GM18517 (cell line): Measurements from ENCODE around the gene SOCS6.

Experiments used
- ATAC-seq: cut with Tn5 transposase; IDR thresholded peaks from one replicate; pipeline ENCODE4 v1.9.1; 2021; ENCODE audit warnings: mild to moderate bottlenecking, moderate library complexity; ENCODE audit not compliant: unreplicated experiment

Gene SOCS6

DNA sequence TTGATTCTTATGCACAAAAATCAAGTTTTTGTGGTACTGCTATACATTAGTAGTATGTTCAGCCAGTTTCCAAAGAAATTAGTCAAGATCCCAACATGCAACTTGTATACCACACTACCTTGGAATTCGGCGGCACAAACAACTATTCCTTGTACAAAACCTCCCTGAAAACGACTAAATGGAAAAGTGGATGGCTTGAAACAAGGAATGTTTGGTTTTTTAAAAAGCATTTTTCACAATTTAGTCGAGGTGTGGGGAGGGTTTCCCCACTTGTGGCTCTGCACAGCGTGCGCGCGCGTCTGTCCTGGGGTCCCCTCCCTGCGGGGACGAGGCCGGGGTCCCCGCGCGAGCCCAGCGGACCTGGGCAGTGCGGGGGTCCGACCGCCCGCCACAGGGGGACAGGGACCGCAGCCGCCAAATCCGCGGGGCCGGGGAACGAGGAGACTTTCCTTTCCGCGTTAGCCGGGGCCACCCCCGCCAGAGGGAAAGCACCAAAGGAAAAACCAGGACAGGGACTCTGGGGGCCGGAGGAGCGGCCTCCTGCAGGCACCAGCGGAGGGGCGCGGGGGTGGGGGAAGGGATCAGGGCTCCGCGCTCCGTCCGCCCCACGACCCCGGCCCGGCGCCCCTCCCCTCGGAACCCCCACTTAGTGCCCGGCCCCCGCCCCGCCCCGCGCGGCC lies 534 bp upstream of the SOCS6 start:
- peak; percentile 17 for ATAC-seq

DNA sequence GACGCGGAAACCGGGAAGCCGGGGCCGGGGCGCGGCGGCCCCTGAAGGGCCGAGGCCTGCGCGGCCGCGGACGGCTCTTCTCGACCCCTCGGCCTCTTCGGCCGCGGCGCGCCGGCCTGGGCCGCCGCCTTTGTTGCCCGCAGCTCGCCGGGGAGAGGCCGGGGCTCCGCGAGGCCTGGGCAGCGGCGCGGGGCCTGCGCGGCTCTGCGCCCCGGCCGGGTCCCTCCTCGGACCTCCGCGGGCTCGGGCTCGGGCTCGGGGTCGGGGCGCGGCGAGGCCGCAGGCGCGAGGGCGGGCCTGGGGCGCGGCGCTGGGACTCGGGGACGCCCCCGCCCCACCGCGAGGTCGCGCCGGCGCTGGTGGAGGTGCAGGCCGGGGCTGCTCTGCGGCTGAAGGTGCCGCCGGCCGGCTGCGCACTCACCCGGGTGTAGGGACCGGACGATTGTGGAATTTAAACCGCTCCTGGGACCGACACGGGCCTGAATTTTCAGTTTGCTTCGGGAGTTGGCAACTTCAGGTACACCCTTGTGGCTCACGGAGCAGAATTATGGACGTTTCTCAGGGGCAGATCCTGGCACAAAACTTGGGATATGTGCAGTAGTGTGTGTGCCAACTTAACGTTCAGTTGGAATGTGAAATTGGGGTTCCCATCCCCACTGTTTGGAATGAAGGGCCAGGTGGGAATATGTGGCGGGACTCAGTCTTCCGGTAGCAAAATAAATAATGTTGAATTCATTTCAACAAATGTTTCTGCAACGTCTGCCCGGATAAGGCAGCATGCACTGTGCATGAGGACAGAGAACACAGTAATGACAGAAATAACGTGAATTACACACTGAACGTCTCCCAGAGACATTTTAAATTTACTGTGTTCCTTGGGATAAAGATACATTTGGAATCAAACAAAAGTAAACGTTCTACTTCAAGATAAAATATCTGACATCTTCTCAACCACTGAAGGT lies 787 bp downstream of the SOCS6 start:
- peak; percentile 34 for ATAC-seq

DNA sequence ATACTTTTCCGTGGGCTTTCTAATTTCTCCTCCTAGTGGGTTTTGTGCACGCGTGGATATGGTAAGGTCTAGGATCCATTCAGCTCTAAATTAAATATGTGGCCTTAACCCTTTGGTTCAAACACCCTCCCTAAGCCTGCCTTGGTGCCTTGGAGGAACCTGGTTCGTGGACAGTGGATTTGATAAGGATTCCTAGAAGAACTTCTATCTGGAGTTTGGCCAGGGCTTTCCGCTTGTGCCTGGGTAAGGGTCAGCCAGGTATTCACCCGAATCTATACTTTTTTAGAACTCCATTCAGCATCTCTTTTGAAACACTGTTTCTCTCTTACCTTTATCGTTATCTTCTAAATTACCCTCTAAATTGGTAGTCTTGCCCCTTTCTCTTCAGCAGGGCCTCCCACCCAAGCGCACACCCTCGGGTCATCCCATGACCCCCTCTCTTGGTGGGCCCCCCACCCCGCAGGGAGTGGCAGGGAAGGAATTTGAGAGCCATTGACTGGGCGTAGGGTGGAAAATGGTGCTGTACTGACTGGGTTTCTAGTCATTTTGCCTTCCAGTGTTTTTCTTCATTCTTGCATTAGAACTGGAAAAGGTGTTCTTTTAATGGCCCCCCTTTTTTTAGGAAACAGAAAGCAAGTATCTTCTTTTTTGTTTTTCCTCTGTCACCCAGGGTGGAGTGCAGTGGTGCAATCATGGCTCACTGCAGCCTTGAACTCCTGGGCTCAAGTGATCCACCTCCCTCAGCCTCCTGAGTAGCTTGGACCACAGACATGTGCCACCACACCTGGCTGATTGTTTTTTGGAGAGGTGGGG lies 1.8 kb downstream of the SOCS6 start:
- ATAC-seq = no peak

DNA sequence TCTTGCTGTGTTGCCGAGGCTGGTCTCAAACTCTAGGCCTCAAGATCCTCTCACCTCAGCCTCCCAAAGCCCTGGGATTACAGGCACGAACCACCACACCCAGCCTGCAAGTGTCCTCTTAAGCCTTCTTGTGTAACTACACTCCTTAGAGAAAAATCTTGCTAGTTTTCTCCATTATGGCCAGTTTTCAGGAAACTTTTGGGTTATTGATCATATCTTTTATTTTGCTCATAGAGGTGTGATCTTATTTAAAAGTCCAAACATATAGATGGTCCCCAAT lies 2.4 kb downstream of the SOCS6 start:
- no peak for ATAC-seq

DNA sequence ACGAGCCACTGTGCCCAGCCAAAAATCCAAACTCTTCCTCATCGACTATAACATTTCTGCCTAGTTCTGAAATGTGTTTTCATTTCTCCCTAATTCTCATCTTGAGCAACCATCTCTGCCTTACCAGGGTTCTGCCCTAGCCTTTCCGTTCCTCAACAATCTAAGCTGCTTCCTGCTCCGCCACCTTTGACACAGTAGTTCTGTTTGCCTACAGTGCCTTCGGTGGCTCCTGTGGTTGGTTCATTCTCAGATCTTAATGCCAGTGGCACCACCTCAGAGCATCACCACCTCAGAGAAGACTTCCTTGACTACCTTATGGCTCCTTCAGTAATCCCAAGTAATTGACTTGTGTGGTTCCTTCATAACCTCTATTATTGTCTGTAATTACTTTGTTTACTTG lies 3.8 kb downstream of the SOCS6 start:
- no peak for ATAC-seq

DNA sequence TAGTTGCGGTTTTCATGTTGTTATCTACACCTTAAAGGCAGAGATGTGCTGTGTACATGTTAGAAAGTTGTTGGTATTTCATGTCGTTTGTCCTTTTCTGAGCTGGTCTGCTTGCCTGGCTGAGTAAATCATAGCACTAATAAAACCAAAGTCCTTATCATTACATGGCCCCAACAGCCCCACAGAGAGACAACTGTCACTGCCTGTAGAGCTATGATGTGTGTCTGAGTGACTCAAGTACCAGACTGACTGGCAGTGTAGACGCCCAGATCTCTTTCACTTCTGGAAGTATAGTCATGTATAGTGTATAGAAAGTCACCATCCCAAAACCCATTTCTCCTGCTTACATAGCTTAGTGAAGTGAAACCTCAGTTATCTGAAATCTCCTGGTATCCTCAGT lies 4.3 kb downstream of the SOCS6 start:
- no peak for ATAC-seq

DNA sequence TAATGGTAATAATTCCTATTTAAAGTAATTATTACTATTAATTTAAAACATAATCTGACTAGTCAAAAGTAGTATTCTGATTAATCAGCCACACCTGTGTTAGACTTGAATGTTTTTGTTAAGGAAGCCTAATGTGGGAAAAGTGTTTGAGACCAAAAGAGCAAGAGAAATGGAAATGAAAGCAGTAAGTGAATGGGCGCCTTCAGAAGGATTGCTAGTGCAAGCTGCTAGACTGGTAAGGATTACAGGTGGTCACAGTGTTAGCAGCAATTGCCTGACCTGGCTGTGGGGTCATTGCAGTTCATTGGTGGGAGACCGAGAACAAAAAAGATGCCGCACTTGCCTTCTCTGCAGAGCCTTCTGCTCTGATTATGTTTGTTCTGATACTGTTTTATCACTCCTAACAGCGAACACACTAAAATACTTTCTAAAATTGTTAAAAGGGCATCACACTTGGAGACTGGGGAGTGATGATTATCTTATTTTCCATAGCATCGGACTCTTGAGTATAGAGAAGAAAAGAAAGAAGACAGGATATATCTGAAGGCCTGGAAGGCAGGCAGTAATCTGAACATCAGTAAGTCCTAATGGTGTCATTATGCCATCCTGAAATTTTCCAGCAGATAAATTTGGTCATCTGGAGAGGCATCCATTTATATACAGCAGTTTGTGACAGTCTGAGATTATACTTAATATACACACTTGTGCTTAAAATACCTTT lies 5.8 kb downstream of the SOCS6 start:
- no peak for ATAC-seq

DNA sequence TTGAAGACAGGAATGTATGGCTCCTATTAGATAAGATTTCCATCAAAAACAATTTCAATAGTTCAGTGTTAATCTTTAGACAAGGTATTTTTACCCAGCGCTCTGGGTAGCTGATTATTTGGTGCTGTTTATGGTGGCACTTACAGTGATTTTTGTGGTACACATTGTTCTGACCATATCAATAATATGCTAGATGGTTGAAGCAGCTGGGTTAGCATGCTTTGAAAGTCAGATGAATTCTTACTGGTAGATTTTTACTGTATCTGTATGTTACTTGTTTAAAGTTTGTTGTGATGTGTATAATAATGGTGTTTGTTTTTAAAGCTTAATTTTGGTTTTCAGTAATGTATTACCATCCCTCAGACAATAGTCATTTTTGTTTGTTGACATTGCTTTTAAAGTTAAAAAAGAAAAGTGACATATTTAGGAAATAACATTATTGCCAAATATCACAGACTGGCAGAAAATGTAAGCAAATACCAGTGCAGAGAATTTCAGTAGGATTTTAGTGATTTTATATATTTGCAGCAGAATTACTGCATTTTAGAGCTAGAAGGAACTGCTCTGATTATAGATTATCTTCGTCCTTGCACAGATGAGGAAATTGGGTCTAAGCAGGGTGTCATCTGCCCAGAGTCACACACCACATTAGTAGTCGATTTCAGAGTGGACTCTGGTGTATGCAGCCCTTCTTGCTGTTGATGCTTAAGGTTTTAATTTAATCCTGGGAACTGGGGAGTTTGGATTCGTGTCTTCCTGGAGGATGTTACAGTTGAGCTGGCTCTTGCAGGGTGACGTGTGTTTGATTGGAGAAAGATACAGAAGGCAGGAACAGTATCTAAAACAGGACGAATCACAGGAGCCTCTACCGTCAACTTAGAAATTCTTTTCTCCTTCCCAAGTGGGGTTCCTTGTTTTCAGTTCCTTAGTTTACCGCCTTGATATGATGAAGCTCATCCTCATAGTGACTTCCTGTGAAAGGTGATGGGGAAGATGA lies 6.6 kb downstream of the SOCS6 start:
- no peak for ATAC-seq

DNA sequence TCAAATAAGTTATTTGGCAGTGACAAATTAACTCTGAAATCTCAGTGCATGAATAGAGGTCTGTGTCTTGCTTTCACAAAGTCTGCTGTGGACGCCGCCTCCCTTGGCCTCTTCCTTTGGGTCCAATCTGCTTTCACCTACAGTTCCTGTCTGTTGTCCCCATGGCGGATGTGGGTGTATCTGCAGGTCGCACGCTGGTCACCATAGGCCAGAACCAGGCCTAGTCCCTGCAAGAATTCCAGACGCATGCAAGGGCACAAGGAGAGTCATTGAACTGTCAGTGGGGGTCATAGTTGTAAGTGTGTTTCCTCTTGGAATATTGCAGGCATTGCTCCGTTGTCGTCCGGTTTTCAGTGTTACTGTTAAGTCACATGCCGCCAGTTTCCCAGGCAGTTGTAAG lies 7.4 kb downstream of the SOCS6 start:
- no peak for ATAC-seq

DNA sequence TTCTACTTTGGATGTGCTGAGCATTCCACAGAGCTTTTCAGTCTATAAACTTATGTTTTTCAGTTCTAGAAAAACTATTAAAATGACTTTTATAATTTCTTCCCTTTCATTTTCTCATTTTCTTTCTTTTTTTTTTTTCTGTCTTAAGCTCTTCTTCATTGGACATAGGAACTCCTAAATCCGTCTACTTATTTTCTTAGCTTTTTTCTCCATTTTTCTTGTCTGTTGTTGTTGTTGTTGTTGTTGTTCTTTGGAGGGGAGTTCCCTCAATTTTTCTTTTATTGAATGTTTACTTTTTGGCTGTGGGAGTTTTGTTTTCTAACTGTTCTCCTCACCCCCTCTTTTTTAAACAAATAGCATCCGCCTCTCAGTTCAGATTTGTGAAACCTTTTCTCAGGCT lies 7.9 kb downstream of the SOCS6 start:
- ATAC-seq = no peak

DNA sequence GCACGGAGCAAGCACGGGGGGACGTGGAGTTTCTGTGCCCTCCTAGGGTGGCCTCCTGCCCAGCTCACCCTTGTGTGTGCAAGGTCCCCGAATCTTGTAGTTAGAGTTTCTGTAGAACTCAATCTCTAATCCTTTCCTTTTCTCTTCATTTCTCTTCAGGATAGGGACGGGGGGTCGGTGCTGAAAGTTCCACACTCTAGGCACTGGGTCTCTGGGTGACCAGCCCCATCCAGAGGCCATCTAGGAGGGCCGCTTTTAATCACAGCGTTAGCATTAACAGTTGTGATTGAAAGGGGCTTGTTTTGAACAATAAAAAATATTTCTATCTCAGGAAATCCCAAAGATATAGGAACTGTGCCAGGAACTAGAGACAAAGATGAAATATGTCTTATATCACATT lies 10.5 kb downstream of the SOCS6 start:
- ATAC-seq = no peak

DNA sequence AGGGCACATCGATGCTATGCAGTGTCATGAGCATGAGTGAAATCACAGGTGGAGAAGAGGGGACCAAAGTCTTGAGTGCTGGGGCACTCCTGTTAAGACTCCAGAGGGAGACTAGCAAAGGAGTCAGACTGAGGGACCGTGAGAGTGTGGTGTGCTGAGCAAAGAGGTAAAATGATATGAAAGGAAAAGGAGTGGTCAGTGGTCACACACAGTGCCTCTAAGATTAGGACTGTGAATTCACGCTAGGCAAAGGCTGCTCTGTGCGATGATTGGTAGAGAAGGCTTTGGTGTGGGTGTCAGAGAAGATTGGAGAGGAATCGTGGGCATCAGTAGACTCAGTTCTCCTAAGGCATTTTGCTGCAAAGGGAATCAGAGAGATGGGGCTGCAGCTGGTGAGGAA lies 12.8 kb downstream of the SOCS6 start:
- ATAC-seq = no peak

DNA sequence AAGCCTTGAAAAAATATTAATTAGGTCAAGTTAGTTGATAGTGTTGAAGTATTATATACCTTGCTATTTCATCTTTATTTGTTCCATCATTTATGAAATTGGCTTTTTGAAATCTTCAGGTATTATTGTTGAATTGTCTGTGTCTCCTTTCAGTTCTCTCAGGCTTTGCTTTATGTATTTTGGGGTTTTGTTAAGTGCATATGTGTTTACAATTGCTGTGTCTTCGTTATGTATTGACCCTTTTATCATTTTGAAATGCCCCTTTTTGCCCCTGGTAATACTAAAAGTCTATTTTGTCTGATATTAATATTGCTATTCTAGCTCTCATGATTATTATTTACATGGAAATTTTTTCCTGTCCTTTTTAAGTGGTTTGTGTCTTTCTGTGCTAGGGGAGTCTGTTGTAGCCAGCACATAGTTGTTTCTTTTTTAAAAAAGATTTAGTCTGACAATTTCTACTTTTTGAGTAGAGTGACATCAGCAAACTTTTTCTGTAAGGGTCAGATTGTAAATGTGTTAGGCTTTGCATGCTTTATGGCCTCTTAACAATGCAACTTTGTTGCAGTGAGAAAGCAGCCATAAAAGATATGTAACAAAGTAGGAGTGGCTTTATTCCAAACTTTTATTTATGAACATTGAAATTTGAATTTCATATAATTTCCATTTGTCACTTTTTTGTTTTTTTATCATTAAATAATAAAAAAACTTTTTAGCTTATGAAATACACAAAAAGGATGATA lies 19.9 kb downstream of the SOCS6 start:
- ATAC-seq = no peak

DNA sequence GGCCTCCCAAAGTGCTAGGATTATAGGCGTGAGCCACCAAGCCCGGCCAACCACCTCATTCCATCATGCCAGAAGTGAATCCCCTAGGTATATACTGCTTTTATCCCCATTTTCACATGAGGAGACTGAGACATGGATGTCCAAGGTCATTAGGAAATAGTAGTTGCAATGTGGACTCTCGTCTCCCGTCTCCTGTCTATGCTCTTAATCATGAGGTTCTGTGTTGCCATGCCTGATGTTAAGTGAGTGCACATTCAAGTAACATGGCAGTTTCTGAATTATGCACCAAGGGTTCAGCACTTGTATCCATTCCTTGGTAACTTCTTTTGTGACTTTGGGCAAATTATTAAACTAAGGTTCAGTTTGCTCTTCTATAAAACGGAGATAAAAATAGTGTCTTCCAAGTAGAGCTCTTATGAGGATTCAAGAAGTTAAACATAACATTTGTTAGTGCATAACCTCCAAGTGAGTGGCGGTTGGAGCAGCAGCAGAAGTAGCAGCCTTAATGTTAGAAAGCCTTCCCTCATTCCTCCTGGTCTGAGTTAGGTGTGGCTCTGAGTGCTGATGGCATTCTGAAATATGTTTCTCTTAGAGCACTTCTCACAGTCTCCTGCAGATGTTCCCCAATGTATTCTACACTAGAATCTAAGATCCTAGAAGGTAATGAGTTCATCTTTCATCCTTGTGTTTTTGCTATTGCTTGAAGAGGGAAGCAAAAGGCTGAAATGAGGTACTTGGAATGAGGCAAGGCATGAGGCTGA lies 21.9 kb downstream of the SOCS6 start:
- ATAC-seq = no peak

DNA sequence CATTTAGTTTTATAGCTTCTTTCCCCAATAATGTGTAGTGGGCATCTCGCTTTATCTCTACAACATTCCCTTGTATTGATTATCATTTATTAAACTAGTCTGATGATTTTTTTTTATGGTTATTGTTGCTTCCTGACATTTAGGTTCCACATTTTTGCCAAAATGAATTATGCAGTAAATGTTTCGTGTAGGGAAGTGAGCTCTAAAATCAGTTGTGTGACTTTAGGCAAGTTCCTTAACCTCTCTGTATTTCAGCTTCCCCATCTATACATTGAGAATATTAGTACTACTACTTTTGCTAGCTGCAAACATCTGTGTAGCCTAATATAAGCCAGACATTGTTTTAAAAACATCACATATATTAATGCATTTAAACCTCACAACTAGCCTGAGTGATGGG lies 22.9 kb downstream of the SOCS6 start:
- no peak for ATAC-seq

DNA sequence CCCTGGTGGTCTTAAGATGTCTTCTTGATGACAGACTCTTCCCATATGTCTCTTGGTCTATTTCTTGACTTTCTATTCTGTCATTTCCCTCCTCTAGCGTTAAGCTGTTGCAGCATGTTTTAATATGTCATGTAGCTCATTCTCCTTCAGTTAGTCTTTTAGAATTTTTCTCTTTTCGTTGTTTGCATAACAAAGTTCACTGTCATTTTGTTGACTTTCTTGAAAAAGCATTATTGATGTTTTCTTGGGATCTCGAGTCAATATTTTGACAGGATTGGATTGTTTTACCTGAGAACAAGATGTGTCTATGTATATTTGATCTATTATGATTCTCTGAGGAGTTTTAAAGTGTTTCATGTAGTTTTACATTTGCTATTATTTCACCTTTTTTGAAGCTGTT lies 24.8 kb downstream of the SOCS6 start:
- ATAC-seq = no peak

DNA sequence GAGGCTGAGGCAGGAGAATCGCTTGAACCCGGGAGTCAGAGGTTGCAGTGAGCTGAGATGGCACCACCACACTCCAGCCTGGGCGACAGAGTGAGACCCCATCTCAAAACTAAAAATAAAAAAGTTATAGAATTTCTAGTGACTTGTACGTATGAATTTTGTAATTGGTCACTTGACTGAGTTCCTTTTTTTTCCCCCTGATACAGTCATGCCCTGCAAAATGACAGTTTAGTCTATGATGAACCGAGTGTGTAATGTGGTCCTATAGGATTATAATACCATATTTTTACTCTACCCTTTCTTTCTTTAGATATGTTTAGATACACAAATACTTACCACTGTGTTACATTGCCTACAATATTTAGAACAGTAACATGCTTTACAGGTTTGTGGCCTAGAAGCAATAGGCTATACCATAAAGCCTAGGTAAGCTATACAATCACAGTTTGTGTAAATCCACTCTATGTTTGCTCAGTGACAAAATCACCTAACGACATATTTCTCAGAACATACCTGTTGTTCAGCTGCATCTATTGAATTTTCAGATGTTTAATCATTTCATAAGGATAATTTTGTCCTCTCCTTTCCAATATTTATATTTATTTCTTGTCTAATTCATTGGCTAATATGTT lies 25.4 kb downstream of the SOCS6 start:
- no peak for ATAC-seq

DNA sequence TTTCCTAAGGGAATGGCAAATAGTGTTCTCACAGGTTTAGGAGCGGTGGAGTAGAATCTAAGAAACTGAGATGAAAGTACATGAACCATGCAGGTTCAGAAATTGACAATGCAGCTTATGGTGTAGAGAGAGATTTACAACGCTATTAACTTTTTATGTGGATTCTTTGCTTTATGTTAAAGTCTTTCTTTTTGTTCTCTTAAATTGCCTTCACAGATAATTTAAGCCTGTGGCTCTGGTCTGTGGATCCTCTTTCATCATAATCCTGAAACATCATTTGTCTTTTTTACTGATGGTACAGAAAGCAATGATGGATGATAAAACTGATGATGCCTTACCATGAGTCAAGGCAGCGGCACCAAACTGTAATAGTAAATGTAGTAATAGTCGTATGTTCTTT lies 30.3 kb downstream of the SOCS6 start:
- no peak for ATAC-seq
